Measurements from ENCODE around the gene ANKIB1. TPM values are rescaled to one million over a fixed set of nuclear protein-coding genes. Genes with fewer than 3 reads are reported as not detected.
A peak's percentile ranks its signal among the peaks of the same experiment; 100 is the strongest.

Gene ANKIB1
- polyA plus RNA-seq, 1 of the 3 experiments (the other 2 are of a cell fraction) = 24.6 TPM

DNA sequence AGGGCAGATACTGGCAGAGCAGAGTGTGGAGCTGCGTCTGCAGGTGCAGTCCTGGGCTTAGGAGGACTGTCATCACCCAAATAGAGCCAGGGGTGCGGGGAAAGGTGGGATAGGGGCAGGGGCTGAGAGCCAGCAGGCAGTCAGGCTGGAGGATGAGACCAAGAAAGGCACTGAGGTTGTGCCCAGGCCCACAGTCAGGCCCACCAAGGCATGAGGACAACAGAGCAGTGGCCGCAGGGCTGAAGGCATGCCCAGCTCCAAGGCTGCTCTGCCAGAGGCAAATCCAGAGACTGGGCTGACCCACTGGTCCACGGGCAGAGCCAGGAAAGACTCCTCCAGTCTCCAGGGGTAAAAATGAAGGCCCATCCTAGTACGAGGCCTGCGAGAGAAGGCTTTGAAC, 177.2 kb downstream of the ANKIB1 start:
- no peak for TF ChIP-seq FOXJ3 (CRISPR knock-in tag; IDR thresholded peaks at IDR 0.05)
- TF ChIP-seq EP300 (IDR thresholded peaks at IDR 0.05; ENCODE audit: borderline replicate concordance in 1 of 2, low read depth in 1 of 2, low read length in 1 of 2) = no peak
- no peaks in the 10 kb centered on the region for H3K36me3 ChIP-seq (replicated peaks in 1 of 2; ENCODE audit: control insufficient read depth in 1 of 2, insufficient read depth in 2 of 2, low read length in 1 of 2)
- H3K9me2 ChIP-seq = no peaks in the 10 kb centered on the region
- H3K27ac ChIP-seq (ENCODE audit: low read depth in 2 of 2, low read length in 1 of 2) = no peak overlapping the region
- H3K4me1 ChIP-seq (ENCODE audit: control insufficient read depth in 1 of 2, insufficient read depth in 2 of 2, low read depth in 1 of 2, low read length in 1 of 2) = peaks cover 0 to 3% of the 10 kb centered on the region in 2 experiments; a peak in 1 of 4 replicates
- H3K4me2 ChIP-seq = no peak overlapping the region
- POLR2A ChIA-PET = no interaction called here
- H3K27me3 ChIP-seq (ENCODE audit: insufficient read depth) = no peaks in the 10 kb centered on the region
- WGBS (ENCODE audit: low lambda C conversion rate) = 95% methylated on average over 5 of the region's 6 CpGs
- CTCF ChIA-PET = interaction anchor here (1.5 to 6.7 kb wide), 4 partner anchors 24 to 542 kb away, joined by 4 to 108 read pairs (median 10); partner anchors contain the start of genes GATAD1 and LRRD1
- H2AFZ ChIP-seq (ENCODE audit: low read depth) = no peak overlapping the region
- no peaks in the 10 kb centered on the region for H3K9me3 ChIP-seq
- H3F3A ChIP-seq (replicated peaks; ENCODE audit: insufficient read depth) = peaks cover 3% of the 10 kb centered on the region
- DNase-seq = no peak
- no peaks in the 10 kb centered on the region for H3K79me2 ChIP-seq (ENCODE audit: insufficient read depth)
- no peak overlapping the region for H3K9ac ChIP-seq
- H3K4me3 ChIP-seq (ENCODE audit: low read depth in 2 of 2, low read length in 1 of 2) = no peak overlapping the region
- no peaks in the 10 kb centered on the region for H4K20me1 ChIP-seq (ENCODE audit: insufficient read depth)

DNA sequence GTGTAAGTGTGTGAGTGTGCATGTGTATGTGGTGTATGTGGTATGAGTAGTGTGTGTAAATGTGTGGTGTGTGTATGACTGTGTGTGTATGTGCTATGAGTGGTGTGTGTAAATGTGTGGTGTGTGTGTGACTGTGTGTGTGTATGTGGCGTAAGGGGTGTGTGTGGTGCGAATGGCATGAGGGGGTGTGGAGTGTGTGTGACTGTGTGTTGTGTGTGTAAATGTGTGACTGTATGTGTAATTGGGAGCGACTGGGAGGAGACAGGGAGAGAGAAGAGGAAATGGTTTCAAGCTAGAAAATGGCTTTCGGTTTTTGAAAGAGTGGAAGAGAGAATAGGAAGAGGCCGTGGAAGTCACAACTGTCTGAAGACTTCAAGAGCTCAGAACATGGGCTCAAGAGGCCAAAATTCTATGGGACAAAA, 177.9 kb downstream of the ANKIB1 start:
- H3F3A ChIP-seq (replicated peaks; ENCODE audit: insufficient read depth) = peaks cover 3% of the 10 kb centered on the region
- no peak overlapping the region for H3K9ac ChIP-seq
- H3K27me3 ChIP-seq (ENCODE audit: insufficient read depth) = no peaks in the 10 kb centered on the region
- no peaks in the 10 kb centered on the region for H3K36me3 ChIP-seq (replicated peaks in 1 of 2; ENCODE audit: control insufficient read depth in 1 of 2, insufficient read depth in 2 of 2, low read length in 1 of 2)
- H3K27ac ChIP-seq (ENCODE audit: low read depth in 2 of 2, low read length in 1 of 2) = no peak overlapping the region
- no peaks in the 10 kb centered on the region for H3K79me2 ChIP-seq (ENCODE audit: insufficient read depth)
- peaks cover 0 to 3% of the 10 kb centered on the region in 2 experiments; a peak in 1 of 4 replicates for H3K4me1 ChIP-seq (ENCODE audit: control insufficient read depth in 1 of 2, insufficient read depth in 2 of 2, low read depth in 1 of 2, low read length in 1 of 2)
- no peak overlapping the region for H3K4me3 ChIP-seq (ENCODE audit: low read depth in 2 of 2, low read length in 1 of 2)
- ChIA-PET CTCF (interaction anchor here (0.6 to 6.7 kb wide), 33 partner anchors 8 to 887 kb away, joined by 3 to 108 read pairs (median 4); partner anchors contain the start of genes CYP51A1, GATAD1, LRRD1 and PEX1), POLR2A (no interaction called here)
- no peaks in the 10 kb centered on the region for H3K9me3 ChIP-seq
- H2AFZ ChIP-seq (ENCODE audit: low read depth) = peak overlapping the region; percentile 88
- 85% methylated on average over 5 of the region's 5 CpGs for WGBS (ENCODE audit: low lambda C conversion rate)
- H3K4me2 ChIP-seq = peak overlapping the region; percentile 84; the same call in 1 of the 2 replicates
- H4K20me1 ChIP-seq (ENCODE audit: insufficient read depth) = no peaks in the 10 kb centered on the region
- TF ChIP-seq, protein P1, sequence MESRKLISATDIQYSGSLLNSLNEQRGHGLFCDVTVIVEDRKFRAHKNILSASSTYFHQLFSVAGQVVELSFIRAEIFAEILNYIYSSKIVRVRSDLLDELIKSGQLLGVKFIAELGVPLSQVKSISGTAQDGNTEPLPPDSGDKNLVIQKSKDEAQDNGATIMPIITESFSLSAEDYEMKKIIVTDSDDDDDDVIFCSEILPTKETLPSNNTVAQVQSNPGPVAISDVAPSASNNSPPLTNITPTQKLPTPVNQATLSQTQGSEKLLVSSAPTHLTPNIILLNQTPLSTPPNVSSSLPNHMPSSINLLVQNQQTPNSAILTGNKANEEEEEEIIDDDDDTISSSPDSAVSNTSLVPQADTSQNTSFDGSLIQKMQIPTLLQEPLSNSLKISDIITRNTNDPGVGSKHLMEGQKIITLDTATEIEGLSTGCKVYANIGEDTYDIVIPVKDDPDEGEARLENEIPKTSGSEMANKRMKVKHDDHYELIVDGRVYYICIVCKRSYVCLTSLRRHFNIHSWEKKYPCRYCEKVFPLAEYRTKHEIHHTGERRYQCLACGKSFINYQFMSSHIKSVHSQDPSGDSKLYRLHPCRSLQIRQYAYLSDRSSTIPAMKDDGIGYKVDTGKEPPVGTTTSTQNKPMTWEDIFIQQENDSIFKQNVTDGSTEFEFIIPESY (IDR thresholded peaks at IDR 0.05; ENCODE audit: borderline replicate concordance, low read depth) = no peak
- TF ChIP-seq TAF1 (IDR thresholded peaks at IDR 0.05; ENCODE audit: borderline replicate concordance, low read depth, low read length) = no peak
- no peak for TF ChIP-seq FOXM1 (IDR thresholded peaks at IDR 0.05; ENCODE audit: low read depth)
- TF ChIP-seq, protein P2, sequence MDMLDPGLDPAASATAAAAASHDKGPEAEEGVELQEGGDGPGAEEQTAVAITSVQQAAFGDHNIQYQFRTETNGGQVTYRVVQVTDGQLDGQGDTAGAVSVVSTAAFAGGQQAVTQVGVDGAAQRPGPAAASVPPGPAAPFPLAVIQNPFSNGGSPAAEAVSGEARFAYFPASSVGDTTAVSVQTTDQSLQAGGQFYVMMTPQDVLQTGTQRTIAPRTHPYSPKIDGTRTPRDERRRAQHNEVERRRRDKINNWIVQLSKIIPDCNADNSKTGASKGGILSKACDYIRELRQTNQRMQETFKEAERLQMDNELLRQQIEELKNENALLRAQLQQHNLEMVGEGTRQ (IDR thresholded peaks at IDR 0.05; ENCODE audit: borderline replicate concordance, low read depth, low read length) = no peak
- no peak for TF ChIP-seq RXRA (IDR thresholded peaks at IDR 0.05; ENCODE audit: borderline replicate concordance, low read depth)
- TF ChIP-seq MXI1 (IDR thresholded peaks at IDR 0.05; ENCODE audit: low read depth, low read length) = no peak
- TF ChIP-seq NRF1 (IDR thresholded peaks at IDR 0.05; ENCODE audit: low read depth, low read length) = no peak
- TF ChIP-seq POLR2AphosphoS5 (IDR thresholded peaks at IDR 0.05; ENCODE audit: low read depth, low read length) = no peak
- no peak for TF ChIP-seq JUND (IDR thresholded peaks at IDR 0.05)
- TF ChIP-seq SMC3 (IDR thresholded peaks at IDR 0.05; ENCODE audit: low read depth, low read length) = no peak
- no peak for TF ChIP-seq RAD21 (IDR thresholded peaks at IDR 0.05; ENCODE audit: low read length)
- TF ChIP-seq GATA2 (CRISPR knock-in tag; IDR thresholded peaks at IDR 0.05) = no peak
- TF ChIP-seq, protein P3, sequence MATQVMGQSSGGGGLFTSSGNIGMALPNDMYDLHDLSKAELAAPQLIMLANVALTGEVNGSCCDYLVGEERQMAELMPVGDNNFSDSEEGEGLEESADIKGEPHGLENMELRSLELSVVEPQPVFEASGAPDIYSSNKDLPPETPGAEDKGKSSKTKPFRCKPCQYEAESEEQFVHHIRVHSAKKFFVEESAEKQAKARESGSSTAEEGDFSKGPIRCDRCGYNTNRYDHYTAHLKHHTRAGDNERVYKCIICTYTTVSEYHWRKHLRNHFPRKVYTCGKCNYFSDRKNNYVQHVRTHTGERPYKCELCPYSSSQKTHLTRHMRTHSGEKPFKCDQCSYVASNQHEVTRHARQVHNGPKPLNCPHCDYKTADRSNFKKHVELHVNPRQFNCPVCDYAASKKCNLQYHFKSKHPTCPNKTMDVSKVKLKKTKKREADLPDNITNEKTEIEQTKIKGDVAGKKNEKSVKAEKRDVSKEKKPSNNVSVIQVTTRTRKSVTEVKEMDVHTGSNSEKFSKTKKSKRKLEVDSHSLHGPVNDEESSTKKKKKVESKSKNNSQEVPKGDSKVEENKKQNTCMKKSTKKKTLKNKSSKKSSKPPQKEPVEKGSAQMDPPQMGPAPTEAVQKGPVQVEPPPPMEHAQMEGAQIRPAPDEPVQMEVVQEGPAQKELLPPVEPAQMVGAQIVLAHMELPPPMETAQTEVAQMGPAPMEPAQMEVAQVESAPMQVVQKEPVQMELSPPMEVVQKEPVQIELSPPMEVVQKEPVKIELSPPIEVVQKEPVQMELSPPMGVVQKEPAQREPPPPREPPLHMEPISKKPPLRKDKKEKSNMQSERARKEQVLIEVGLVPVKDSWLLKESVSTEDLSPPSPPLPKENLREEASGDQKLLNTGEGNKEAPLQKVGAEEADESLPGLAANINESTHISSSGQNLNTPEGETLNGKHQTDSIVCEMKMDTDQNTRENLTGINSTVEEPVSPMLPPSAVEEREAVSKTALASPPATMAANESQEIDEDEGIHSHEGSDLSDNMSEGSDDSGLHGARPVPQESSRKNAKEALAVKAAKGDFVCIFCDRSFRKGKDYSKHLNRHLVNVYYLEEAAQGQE (IDR thresholded peaks at IDR 0.05; ENCODE audit: low read depth, low read length) = no peak
- TF ChIP-seq NFIC (IDR thresholded peaks at IDR 0.05; ENCODE audit: borderline replicate concordance) = no peak
- H3K9me2 ChIP-seq = no peaks in the 10 kb centered on the region
- DNase-seq = no peak
